PFSK-1 (cell line): ENCODE results near the gene TMEM240.

ENCODE experiments used
- POLR2AphosphoS5 ChIP-seq: IDR thresholded peaks from 2 replicates; pipeline ENCODE4 v1.6.1; 2012; ENCODE audit warnings: low read depth, mild to moderate bottlenecking, control low read depth, low read length, moderate library complexity
- SIN3A ChIP-seq: IDR thresholded peaks from 2 replicates; pipeline ENCODE4 v1.6.1; 2012; ENCODE audit warnings: mild to moderate bottlenecking, low read length, moderate library complexity, borderline replicate concordance; ENCODE audit not compliant: insufficient read depth
- TAF1 ChIP-seq: IDR thresholded peaks from 2 replicates; pipeline ENCODE4 v1.6.1; 2012; ENCODE audit warnings: low read length, control low read depth, borderline replicate concordance; ENCODE audit not compliant: insufficient read depth

GRCh38 chr1:1583347-1584010 lies 43.1 kb upstream of the TMEM240 start:
- TF ChIP-seq POLR2AphosphoS5: no peak
- TF ChIP-seq TAF1: no peak
- TF ChIP-seq SIN3A: no peak
